Lower leg skin (tissue), 4 donors: ENCODE measurements around the gene MEPE. TPM values are rescaled to one million over a fixed set of nuclear protein-coding genes. Genes with fewer than 3 reads are reported as not detected.

Experiments
- DNase-seq, 2 donors: peaks; one replicate each; pipeline ENCODE4 v3.0.0-alpha.2; 2019; ENCODE audit warnings: low spot score in 2 of 2
- H3K4me3 ChIP-seq: fragments of 200-600 bp; sonication (generic); 2 replicates; pipeline ENCODE4 v1.5.1; 2017; ENCODE audit warnings: mild to moderate bottlenecking, low read depth; ENCODE audit not compliant: poor library complexity, severe bottlenecking
- POLR2A ChIP-seq, 2 donors: fragments of 450-650 bp; IDR thresholded peaks; one replicate each; pipeline ENCODE4 v1.6.1; 2016 to 2017; ENCODE audit warnings: antibody characterized with exemption in 2 of 2, mild to moderate bottlenecking in 1 of 2, moderate library complexity in 1 of 2
- WGBS, 2 donors: methylation state at CpG; one replicate each; pipeline ENCODE4 v1.1.5; 2018; 5-methylcytosine and 5-hydroxymethylcytosine counted together
- intact Hi-C: fragments of 100-400 bp; cut with DNase I; formaldehyde crosslinking; loops from one replicate; pipeline ENCODE4 v1.15.0; 2023; ENCODE audit warnings: low total_unique reads
- total RNA-seq, 4 donors: library from RNA; depleted of rRNA; stranded (reverse); fragments of >200 nt; gene quantifications; one replicate each; pipeline ENCODE4 v1.1.0, GENCODE V29; 2016
- TF ChIP-seq, protein P1 (sequence below), 3 donors: fragments of 450-650 bp; IDR thresholded peaks; one replicate each; pipeline ENCODE4 v1.5.1; 2016; ENCODE audit warnings: antibody characterized with exemption in 3 of 3, mild to moderate bottlenecking in 3 of 3, moderate library complexity in 2 of 3

Gene MEPE
- total RNA-seq, 4 donors from 2014 or later = not detected

DNA sequence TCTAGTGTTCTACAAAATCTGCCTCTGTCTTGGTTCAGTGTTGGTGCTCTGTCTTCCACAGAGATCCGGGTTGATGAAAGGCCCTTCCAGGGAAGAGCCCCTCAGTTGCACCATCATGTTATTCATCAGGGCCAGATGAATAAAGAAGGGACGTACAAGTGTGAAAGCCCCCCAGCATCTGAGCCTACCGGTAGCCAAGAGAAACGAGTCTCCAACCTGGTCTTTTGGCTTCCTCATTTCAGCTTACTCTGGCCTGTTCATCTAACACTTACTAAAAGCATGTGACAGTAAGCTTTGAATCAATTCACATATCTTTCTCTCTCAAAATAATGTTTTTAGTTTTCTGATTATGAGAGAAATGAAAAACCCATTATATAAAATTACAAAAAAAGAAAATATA, 19.2 kb downstream of the MEPE start:
- 78 to 83% methylated on average over 4 of the region's 4 CpGs for WGBS, 2 donors

DNA sequence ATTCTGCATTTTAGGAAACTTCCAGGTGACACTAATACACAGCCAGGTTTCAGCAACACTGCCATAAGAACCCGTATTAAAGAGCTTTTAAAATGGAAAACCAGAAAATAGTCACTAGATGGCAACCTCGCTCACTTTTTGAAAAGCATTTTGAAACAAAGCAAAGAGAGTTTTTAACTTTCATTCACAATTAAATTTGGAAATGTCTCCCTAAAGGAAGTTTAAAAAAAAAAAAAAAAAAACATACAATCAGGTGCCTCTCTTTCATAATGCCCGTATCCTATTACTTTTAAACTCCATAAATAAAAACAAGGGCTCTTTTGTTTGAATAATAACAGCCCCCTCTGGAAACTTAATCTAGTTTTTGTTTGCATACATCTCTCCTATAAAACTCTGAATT, 20.3 kb downstream of the MEPE start:
- H3K4me3 ChIP-seq = no peak overlapping the region
- TF ChIP-seq POLR2A (IDR thresholded peaks at IDR 0.05) = no peak
- TF ChIP-seq, protein P1, sequence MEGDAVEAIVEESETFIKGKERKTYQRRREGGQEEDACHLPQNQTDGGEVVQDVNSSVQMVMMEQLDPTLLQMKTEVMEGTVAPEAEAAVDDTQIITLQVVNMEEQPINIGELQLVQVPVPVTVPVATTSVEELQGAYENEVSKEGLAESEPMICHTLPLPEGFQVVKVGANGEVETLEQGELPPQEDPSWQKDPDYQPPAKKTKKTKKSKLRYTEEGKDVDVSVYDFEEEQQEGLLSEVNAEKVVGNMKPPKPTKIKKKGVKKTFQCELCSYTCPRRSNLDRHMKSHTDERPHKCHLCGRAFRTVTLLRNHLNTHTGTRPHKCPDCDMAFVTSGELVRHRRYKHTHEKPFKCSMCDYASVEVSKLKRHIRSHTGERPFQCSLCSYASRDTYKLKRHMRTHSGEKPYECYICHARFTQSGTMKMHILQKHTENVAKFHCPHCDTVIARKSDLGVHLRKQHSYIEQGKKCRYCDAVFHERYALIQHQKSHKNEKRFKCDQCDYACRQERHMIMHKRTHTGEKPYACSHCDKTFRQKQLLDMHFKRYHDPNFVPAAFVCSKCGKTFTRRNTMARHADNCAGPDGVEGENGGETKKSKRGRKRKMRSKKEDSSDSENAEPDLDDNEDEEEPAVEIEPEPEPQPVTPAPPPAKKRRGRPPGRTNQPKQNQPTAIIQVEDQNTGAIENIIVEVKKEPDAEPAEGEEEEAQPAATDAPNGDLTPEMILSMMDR (IDR thresholded peaks at IDR 0.05) = no peak
- intact Hi-C loops = loop anchor here (10.0 kb wide), 3 partner anchors 122 to 662 kb away; partner anchors contain the start of gene SPP1
- 1 to 3% methylated on average over 3 of the region's 3 CpGs for WGBS, 2 donors
- DNase-seq = no peak

More for the DNA sequence above, 19.2 kb downstream of the MEPE start:
- intact Hi-C loops = loop anchor here (10.0 kb wide), 3 partner anchors 123 to 663 kb away; partner anchors contain the start of gene SPP1
- H3K4me3 ChIP-seq = no peak overlapping the region
- TF ChIP-seq, protein P1 (IDR thresholded peaks at IDR 0.05) = no peak
- no peak for TF ChIP-seq POLR2A (IDR thresholded peaks at IDR 0.05)
- no peak for DNase-seq

DNA sequence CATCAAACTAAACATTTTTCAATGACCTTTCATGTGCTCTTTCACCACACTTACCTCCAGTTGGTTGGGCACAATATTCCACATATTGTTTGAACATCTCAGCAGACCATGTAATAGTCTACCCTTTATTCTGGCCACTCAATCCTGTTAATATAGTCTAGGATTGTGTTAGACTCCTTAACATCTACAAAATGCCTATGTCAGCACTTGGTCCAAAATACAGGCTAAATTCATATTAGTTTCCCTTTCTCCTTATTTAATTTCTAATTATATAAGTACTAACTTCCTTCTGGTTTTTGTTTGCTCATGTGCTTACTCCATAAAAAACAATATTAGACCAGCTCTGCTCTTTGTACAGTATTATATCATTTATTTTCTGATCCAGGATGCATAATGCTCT, 21.1 kb downstream of the MEPE start:
- DNase-seq = no peak
- no peak overlapping the region for H3K4me3 ChIP-seq
- intact Hi-C loops = loop anchor here (10.0 kb wide), 3 partner anchors 121 to 661 kb away; partner anchors contain the start of gene SPP1
- no peak for TF ChIP-seq POLR2A (IDR thresholded peaks at IDR 0.05)
- TF ChIP-seq, protein P1 (IDR thresholded peaks at IDR 0.05) = no peak

DNA sequence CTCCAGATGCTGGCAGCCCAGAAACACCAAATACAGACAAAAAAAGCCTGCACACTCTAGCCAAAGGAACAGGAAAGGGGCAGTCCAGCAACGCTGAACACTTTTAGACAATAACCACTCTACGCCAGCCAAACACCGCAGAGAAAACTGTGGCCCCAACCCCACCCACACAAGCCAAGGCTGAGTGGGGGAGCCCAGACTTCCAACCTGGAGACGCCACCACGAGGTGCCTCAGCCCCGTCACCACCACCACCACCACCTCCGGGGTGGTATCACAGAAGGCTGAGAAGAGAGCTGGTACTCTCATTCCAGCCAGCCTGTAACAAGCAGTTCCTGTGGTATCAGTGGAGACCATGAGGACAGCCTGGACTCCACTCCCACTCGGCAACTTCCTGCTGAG, 22.8 kb downstream of the MEPE start:
- TF ChIP-seq, protein P1 (IDR thresholded peaks at IDR 0.05) = no peak
- TF ChIP-seq POLR2A (IDR thresholded peaks at IDR 0.05) = no peak
- DNase-seq = no peak
- WGBS, 2 donors = 73 to 86% methylated on average over 7 to 8 of the region's 8 CpGs
- intact Hi-C loops = loop anchor here (10.0 kb wide), 3 partner anchors 119 to 659 kb away; partner anchors contain the start of gene SPP1
- no peak overlapping the region for H3K4me3 ChIP-seq

DNA sequence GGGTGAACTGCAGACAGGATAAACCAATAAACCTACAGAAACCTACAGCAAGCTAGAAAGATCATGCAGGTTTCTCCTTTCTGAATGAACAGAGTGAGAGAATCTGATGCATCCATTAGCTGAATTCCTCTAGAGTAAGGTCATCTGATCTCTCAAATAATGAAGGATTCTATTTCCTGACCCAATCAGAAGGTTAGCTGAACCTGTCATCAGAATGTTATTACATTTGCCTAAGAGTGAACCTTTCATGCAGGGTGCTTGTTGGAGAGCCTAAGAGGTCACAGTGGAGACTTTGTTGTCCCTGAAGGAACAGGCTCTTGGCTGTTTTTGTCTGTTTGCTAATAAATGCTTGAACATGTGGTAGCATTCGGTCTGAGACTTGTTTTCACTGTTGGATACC, 24.0 kb downstream of the MEPE start:
- TF ChIP-seq POLR2A (IDR thresholded peaks at IDR 0.05) = no peak
- TF ChIP-seq, protein P1 (IDR thresholded peaks at IDR 0.05) = no peak
- no peak for DNase-seq
- H3K4me3 ChIP-seq = no peak overlapping the region
- intact Hi-C loops = loop anchor here (10.0 kb wide), 3 partner anchors 118 to 658 kb away; partner anchors contain the start of gene SPP1
- 53 to 64% methylated on average over 1 of the region's 1 CpG for WGBS, 2 donors

DNA sequence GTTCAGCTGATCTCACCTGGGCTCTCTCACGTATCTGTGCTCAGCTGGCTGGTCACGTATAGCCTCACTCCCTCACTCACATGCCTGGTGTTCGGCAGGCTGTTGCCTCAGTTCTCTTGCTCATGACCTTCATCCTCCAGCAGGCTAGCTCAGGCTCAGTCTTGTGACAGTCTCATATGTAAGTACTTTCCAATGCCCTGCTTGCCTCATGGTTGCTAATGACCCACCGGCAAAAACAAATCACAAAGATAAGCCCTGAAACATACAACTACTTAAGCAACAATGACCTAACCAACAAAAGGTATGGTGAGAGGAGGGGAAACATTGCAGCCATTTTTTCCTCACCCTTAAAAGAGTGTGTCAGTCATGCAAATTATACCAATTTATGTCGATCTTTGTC, 25.0 kb downstream of the MEPE start:
- H3K4me3 ChIP-seq = no peak overlapping the region
- TF ChIP-seq, protein P1 (IDR thresholded peaks at IDR 0.05) = no peak
- no peak for TF ChIP-seq POLR2A (IDR thresholded peaks at IDR 0.05)
- 52 to 95% methylated on average over 5 of the region's 5 CpGs for WGBS, 2 donors
- intact Hi-C loops = loop anchor here (10.0 kb wide), 3 partner anchors 117 to 657 kb away; partner anchors contain the start of gene SPP1
- DNase-seq = no peak
